ENCODE measurements around the gene TARS2.

The TARS2 gene

DNA sequence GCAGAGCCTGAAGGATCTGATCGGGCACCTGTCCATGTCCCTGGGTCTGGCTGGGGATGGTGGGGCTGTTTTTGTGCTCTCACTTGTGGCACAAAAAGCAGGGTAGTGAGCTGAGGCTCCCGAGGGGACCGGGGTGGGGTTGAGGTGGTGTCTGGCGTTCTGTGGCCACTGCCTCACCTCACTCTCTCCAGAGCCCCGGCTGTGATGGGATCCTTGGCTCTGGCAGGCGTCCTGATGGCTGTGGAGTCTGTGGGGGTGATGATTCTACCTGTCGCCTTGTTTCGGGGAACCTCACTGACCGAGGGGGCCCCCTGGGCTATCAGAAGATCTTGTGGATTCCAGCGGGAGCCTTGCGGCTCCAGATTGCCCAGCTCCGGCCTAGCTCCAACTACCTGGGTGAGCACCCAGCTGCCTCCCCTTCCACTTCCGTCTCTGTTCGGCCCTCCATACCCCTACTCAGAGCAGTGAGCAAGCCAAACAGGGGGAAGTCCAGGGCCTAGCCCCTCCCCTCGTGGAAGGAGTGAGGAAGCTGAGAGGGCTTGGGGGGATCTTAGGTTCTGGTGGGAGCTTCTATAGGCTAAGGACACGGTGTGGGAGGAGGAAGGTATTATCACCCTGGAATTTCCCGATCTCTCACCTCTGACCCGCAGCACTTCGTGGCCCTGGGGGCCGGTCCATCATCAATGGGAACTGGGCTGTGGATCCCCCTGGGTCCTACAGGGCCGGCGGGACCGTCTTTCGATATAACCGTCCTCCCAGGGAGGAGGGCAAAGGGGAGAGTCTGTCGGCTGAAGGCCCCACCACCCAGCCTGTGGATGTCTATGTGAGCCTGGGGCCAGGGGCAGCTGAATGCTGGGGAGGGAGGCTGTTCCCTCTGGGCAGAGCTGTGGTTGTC is 69.0 kb downstream of the TARS2 start:
- DNase-seq (ENCODE audit: low spot score) = no peak

GRCh38 chr1:150557065-150557600 is 69.9 kb downstream of the TARS2 start:
- no peak for DNase-seq (ENCODE audit: low spot score)
